HG03439 (cell line): ENCODE data around the gene CCL23.
"Not testable (repeated sequence)": the region's sequence is repeated elsewhere in the genome, so short reads cannot be mapped to it uniquely, and the experiment has no call there.

ENCODE experiments used
- ATAC-seq: cut with Tn5 transposase; IDR thresholded peaks from one replicate; pipeline ENCODE4 v1.9.1; 2021; ENCODE audit warnings: mild to moderate bottlenecking, moderate library complexity; ENCODE audit not compliant: unreplicated experiment

The CCL23 gene

DNA sequence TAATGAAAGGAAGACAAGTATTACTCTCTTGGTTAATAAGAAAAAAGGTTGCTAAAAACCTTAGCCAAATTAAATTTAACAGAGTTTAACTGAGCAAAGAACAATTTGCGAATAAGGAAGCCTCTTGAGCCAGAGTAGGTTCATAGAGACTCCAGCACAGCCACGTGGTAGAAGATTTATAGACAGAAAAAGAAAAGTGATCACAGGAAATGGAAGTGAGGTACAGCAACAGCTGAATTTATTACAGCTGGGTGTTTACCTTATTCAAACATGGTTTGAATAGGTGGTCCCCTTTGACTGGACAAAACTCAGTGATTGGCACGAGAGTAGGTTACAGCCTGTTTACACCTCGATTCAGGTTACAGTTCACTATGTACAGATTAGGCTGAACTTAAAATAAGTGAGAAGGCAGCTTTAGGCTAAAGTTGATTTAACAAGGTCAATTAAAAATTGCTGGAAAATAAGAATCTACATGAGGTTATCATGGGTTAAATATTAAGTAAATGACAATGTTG, 13.1 kb downstream of the CCL23 start:
- no peak for ATAC-seq

DNA sequence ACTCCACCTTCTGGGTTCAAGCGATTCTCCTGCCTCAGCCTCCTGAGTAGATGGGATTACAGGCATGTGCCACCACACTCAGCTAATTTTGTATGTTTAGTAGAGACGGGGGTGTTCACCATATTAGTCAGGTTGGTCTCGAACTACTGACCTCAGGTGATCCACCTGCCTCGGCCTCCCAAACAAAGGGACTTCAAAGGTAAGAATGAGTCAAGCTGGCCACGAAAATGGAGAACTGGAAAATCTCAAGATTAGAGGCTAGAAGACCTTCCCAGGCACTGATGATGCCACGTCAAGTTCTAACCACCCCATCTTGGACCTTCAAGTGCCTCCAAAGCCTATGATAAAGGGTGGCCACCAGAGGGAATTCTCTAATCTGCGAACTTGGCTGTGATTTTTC, 15.1 kb downstream of the CCL23 start:
- ATAC-seq = no peak

- no peak for ATAC-seq
Observed at GRCh38 chr17:36001862-36002603, 15.7 kb downstream of the CCL23 start.

GRCh38 chr17:36001110-36001771, 16.5 kb downstream of the CCL23 start, which contains the start of gene CCL15:
CCL15 (minus strand) TSS chr17:36001553; CDS start chr17:36001492, 61 bp downstream.
- no peak for ATAC-seq

- ATAC-seq = no peak
Observed at GRCh38 chr17:36000732-36001109, 17.1 kb downstream of the CCL23 start.

DNA sequence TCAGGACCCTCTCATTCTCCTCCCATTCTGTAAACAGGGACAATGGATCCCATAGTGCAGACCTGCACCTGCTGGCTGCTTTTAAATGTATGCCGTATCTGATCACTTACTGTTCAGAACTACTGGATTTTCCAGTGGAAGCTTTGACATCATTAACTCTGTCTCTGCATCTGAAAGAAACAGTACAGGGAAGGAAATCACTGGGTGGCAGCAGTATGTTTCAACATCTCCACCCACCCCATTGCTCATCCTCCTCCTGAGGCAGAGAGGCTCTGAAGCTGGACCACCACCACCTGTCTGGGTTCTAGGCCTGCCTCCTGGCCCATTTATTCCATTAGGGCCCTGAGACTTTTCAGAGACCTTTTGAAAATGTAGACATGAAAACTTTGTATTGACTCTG, 19.0 kb downstream of the CCL23 start:
- ATAC-seq = no peak

GRCh38 chr17:35998018-35998545, 19.7 kb downstream of the CCL23 start:
- no peak for ATAC-seq

GRCh38 chr17:35995346-35995745, 22.4 kb downstream of the CCL23 start:
- ATAC-seq = not testable (repeated sequence)

DNA sequence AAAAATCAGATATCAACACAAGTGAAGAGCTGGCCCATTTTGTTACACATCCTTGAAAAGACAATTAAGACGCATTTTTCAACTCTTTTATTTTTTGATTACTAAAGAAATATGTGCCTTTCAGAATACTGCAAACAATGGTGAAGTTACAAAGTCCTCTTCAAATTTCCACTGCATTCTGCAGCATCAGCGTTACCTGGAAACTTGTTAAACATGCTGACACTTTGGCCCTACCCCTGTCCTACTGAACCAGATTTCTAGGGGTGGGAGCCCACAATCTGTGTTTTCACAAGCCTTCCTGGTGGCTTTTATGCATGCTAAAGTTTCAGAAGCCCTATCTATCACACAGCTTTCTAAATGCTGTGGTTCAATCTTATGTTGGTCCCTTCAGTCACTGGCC, 26.7 kb downstream of the CCL23 start:
- ATAC-seq = no peak

GRCh38 chr17:35988164-35988563, 29.6 kb downstream of the CCL23 start:
- ATAC-seq = no peak

GRCh38 chr17:35986643-35987042, 31.1 kb downstream of the CCL23 start, which contains the start of gene CCL14:
CCL14 (minus strand) TSS chr17:35986729; CDS start chr17:35986649, 80 bp downstream.
- no peak for ATAC-seq

DNA sequence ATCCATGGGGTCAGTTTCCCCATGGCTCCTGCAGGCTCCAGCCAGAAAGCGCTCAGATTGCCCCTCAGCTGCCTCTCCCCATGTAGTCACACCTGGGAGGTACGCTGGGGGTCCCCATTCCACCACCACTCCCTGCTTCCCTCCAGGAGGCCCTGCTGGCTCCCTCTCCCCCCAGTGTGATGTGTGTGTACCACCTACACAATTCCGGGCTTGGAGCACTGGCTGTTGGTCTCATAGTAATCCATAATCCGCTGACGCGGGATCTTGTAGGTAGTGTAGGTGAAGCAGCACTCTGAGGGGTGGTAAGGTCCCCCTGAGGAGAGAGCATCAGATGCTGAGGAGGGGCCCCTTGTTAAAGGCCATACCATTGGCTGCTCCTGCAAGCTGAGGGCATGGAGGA, 33.6 kb downstream of the CCL23 start:
- no peak for ATAC-seq

DNA sequence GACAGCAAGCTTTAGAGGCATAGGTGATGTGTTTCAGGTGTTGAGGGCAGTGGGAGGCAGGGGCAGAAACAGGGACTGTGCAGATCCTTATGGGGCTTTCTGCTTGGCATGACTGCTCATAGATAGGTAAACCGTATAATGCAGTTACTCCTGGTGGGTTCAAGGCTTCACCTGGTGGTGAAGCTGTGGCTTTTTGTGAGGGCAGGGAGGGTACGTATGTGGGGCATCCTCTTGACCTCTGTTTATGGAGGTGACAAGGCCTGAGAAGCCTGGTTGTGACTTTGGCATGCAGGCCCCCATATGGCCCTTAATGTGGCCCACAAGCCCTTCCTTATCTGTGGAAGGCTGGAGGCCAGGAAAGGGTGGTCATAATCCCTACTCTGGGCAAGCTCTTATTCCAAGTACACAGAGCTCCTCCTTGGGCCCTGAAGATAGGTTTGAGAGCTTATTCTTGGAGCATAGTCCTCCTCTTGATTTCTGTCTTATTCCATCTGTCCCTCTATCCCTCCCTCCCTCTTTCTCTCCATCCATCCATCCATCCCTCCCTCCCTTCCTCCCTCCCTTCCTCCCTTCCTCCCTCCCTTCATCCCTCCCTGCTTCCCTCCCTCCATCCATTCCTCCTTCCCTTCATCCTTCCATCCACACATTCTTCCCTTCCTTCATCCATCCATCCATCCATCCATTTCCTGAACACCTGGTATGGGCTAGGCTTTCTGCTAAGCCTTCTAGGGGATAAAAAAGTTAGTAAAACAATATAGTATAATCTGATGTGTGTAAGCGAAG, 35.2 kb downstream of the CCL23 start:
- ATAC-seq = no peak

- no peak for ATAC-seq
Observed at GRCh38 chr17:35981908-35982330, 35.9 kb downstream of the CCL23 start.

DNA sequence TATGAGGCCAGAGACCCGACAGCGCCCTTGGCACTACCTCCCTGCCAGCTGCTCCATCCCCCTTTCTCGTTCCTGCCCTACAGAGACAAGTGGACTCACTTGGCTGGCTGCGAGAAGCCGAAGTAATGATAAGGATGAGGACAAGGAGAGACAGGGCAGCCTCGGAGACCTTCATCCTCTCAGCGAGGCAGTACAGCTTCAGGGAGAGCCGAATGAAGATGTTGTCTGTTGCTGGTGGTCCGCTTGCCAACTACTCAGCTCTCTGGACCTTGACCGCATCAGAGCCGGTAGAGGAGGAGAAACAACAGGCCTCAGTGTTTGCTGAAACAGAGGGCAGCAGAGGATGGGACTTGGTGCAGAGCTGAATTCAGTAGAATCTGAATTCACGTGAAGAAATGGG, 36.5 kb downstream of the CCL23 start, which contains the start of gene CCL16:
Gene CCL16 (minus strand): TSS at position 252 of the 400 bp plus-strand sequence. CDS start 77 bp downstream, at position 175.
- no peak for ATAC-seq

GRCh38 chr17:35978346-35978745, 39.4 kb downstream of the CCL23 start:
- no peak for ATAC-seq

- ATAC-seq = no peak
Observed at GRCh38 chr17:35977509-35977908, 40.3 kb downstream of the CCL23 start.

GRCh38 chr17:35973333-35974260, 44.2 kb downstream of the CCL23 start:
- no peak for ATAC-seq

DNA sequence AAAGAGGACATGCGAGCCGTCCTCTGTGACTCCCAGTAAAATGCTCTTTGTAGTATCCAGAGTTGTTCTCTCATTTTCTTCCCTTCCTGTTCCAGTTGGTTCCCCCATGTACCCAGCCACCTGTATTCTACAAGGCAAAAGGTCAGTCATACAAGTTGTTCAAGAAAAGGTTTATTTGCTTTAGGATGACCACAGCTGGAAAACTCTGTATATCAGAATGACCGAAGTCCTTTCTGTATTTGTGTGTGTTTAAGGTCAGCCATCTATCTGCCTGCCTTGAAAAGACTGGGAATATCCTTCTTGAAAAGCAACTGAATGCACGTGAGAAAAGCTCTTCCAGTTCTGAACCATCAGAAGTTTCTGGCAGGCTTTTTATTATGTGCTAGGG, 44.8 kb downstream of the CCL23 start:
- ATAC-seq = no peak

DNA sequence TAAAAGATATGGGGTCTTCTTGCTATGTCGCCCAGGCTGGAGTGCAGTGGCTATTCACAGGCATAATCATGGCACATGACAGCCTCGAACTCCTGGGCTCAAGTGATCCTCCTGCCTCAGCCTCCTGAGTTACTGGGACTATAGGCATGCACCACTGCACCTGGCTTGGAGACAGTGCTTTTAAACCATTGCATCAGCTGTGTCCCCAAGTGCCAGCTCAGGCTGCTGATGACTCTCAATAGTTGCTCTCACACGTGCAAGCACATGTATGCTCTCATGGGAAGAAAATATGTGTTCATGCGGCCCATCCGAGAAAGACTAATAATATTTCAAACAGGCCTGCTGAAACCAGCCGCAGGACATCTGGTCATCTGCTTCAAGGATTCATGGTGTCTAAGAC, 45.2 kb downstream of the CCL23 start:
- no peak for ATAC-seq
